NCI-H2227 treated with DMSO at 0.1 percent for 48 hours (cell line): Measurements from ENCODE around the gene CYP21A2.
A peak's percentile ranks its signal among the peaks of the same experiment; 100 is the strongest.
"Not testable (repeated sequence)": the region's sequence is repeated elsewhere in the genome, so short reads cannot be mapped to it uniquely, and the experiment has no call there.

ENCODE experiments used
- DNase-seq: peaks from one replicate; lab custom pipeline; 2025; lab: John Stamatoyannopoulos, UW

Gene CYP21A2

DNA sequence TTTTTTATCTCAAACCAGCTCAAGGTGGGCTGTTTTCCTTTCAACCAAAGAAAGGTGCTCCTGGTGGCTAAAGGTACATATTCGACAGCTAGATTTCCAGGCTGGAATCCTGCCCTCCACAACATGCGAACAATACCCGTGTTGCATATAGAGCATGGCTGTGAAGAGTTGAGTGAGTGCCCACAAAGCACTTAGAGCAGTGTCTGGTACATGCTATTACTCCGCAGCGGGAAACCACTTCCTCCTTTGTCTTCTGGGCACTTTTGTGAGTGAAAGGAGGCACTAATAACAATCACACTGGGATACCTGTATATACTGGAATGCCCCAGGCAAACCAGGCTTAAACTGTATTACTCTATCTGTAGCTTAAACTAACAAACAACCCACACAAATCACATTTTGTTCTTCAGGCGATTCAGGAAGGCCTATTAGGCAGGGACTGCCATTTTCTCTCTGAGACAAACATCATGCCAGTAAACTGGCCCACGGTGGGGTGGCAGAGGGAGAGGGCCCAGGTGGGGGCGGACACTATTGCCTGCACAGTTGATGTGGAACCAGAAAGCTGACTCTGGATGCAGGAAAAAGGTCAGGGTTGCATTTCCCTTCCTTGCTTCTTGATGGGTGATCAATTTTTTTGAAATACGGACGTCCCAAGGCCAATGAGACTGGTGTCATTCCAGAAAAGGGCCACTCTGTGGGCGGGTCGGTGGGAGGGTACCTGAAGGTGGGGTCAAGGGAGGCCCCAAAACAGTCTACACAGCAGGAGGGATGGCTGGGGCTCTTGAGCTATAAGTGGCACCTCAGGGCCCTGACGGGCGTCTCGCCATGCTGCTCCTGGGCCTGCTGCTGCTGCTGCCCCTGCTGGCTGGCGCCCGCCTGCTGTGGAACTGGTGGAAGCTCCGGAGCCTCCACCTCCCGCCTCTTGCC, at the start of gene CYP21A2:
CYP21A2 (plus strand) TSS at position 818 of the 927 bp plus-strand sequence; CDS start at position 826, 8 bp downstream.
- DNase-seq: peak; percentile 2

DNA sequence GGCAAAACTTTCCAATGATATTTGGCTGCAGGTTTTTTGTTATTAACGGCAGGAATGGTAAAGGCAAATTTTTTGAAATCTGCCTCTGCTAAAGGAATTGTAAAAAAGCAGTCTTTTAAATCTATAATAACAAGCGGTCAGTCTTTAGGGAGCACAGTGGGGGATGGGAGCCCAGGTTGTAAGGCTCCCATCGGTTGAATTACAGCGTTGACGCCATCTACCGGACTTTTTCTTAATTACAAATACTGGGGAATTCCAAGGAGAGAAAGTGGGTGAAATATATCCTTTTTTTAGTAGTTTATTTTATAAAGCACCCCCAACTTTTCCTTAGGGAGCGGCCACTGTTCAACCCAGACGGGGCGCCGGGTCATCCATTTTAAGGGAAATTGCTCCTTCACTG, 48.9 kb upstream of the CYP21A2 start:
- not testable (repeated sequence) for DNase-seq

DNA sequence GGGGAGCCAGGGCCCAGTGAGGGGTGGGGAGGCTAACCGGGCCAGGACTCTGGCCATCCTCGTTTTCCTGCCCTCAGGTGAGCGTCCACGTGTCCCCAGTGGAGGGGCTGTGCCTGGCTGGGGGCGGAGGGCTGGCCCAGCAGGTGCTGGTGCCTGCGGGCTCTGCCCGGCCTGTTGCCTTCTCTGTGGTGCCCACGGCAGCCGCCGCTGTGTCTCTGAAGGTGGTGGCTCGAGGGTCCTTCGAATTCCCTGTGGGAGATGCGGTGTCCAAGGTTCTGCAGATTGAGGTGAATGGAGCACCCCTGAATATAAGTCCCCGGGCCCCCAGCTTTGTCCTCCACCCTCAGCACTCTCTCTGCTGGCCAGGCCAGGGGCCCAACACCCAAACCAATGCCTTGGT, 43.8 kb upstream of the CYP21A2 start:
- not testable (repeated sequence) for DNase-seq

DNA sequence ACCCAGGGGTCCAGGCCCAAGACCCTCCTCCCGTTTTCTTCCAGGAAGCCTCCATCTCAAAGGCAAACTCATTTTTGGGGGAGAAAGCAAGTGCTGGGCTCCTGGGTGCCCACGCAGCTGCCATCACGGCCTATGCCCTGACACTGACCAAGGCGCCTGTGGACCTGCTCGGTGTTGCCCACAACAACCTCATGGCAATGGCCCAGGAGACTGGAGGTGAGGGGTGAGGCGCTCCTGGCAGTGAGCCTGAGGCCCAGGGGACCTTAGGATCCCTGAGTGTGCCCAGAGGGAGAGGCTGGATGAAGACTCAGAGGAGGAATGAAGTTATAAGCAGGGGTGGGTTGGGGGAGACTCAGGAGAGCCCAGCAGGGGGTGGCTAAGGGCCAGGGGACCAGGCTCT, 41.8 kb upstream of the CYP21A2 start:
- DNase-seq: not testable (repeated sequence)

DNA sequence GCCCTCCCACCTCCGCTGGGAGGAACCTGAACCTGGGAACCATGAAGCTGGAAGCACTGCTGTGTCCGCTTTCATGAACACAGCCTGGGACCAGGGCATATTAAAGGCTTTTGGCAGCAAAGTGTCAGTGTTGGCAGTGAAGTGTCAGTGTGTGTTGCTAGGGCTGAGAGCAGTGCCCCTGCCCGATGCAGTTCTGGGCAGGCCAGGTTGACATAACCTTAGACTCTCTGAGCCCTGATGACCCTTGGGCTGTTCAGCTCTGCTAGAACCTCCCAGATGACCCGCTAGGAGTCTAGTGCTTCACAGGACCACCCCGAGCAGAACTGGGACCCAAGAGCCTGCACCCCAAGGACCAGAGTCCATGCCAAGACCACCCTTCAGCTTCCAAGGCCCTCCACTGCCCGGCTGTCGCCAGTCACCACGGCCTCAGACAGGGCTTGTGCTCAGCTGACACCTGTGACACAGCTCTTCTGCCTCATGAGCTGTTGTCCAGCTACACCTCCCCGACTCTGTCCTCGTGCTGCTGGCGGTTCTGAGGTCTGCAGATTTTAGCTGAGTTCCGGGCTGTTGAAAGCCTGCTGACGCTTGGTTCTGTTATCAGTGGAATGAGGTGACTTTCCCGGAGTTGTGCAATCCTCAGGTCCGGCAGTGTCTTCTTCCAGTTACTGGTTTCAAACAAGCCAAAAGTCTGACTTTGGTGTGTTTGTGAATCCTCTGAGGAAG, 35.5 kb upstream of the CYP21A2 start:
- DNase-seq: not testable (repeated sequence)

DNA sequence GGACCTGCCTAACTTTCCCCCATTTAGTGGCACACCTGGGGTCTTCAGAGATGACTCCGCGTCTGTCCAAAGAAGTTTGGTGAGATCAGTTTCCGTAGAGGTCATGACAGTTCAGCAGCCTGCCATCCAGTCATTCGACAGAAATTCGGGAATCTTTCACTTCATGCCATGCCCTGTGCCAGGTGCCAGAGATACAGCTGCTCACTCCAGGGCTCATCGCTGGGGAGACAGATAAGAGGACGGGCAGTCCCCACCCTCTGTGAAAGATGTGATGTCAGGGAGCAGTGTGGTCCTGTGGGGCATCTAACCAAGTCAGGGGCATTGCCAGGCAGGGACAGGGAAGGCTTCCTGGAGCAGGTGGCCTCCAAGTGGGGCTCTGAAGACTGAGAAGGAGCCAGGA, 34.9 kb upstream of the CYP21A2 start:
- not testable (repeated sequence) for DNase-seq

DNA sequence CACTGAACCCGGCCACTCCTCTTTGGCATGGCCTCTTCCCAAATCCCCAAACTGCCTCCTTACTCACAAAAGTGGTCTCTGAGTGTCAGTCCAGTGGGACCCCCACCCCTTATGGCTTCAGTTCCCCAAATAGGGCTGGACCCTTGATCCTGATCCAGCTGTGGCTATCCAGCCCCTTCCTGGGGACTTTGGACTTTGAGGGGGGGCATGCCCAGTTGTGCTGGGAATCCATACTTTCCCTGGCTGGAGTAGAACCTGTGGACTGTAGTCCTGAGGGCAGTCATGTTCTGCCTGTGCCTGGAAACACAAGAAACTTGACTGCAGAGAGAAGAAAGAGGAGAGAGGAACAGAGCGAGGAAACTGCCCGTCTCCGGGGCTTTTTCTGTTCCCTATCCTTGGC, 33.8 kb upstream of the CYP21A2 start:
- DNase-seq: not testable (repeated sequence)

DNA sequence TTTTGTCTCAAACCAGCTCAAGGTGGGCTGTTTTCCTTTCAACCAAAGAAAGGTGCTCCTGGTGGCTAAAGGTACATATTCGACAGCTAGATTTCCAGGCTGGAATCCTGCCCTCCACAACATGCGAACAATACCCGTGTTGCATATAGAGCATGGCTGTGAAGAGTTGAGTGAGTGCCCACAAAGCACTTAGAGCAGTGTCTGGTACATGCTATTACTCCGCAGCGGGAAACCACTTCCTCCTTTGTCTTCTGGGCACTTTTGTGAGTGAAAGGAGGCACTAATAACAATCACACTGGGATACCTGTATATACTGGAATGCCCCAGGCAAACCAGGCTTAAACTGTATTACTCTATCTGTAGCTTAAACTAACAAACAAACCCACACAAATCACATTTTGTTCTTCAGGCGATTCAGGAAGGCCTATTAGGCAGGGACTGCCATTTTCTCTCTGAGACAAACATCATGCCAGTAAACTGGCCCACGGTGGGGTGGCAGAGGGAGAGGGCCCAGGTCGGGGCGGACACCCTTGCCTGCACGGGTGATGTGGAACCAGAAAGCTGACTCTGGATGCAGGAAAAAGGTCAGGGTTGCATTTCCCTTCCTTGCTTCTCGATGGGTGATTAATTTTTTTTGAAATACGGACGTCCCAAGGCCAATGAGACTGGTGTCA, 33.2 kb upstream of the CYP21A2 start:
- not testable (repeated sequence) for DNase-seq

DNA sequence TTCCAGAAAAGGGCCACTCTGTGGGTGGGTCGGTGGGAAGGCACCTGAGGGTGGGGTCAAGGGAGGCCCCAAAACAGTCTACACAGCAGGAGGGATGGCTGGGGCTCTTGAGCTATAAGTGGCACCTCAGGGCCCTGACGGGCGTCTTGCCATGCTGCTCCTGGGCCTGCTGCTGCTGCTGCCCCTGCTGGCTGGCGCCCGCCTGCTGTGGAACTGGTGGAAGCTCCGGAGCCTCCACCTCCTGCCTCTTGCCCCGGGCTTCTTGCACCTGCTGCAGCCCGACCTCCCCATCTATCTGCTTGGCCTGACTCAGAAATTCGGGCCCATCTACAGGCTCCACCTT, 32.7 kb upstream of the CYP21A2 start:
- DNase-seq: not testable (repeated sequence)

DNA sequence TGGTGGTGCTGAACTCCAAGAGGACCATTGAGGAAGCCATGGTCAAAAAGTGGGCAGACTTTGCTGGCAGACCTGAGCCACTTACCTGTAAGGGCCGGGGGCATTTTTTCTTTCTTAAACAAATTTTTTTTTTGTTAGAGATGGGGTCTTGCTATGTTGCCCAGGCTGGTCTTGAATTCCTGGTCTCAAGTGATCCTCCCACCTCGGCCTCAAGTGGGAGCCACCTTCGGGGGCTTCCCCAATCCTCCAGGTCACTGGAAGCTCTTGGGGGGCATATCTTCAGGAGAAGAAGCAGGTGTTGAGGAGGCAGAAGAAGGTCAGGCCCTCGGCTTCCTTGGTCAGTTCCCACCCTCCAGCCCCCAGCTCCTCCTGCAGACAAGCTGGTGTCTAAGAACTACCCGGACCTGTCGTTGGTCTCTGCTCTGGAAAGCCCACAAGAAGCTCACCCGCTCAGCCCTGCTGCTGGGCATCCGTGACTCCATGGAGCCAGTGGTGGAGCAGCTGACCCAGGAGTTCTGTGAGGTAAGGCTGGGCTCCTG, 32.2 kb upstream of the CYP21A2 start:
- DNase-seq: not testable (repeated sequence)

DNA sequence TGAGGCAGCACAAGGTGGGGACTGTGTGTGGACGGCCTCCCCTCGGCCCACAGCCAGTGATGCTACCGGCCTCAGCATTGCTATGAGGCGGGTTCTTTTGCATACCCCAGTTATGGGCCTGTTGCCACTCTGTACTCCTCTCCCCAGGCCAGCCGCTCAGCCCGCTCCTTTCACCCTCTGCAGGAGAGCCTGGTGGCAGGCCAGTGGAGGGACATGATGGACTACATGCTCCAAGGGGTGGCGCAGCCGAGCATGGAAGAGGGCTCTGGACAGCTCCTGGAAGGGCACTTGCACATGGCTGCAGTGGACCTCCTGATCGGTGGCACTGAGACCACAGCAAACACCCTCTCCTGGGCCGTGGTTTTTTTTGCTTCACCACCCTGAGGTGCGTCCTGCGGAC, 31.1 kb upstream of the CYP21A2 start:
- DNase-seq: not testable (repeated sequence)

DNA sequence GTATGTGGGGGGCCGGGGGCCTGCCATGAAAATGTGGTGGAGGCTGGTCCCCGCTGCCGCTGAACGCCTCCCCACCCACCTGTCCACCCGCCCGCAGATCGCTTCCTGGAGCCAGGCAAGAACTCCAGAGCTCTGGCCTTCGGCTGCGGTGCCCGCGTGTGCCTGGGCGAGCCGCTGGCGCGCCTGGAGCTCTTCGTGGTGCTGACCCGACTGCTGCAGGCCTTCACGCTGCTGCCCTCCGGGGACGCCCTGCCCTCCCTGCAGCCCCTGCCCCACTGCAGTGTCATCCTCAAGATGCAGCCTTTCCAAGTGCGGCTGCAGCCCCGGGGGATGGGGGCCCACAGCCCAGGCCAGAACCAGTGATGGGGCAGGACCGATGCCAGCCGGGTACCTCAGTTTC, 30.2 kb upstream of the CYP21A2 start:
- DNase-seq: not testable (repeated sequence)

DNA sequence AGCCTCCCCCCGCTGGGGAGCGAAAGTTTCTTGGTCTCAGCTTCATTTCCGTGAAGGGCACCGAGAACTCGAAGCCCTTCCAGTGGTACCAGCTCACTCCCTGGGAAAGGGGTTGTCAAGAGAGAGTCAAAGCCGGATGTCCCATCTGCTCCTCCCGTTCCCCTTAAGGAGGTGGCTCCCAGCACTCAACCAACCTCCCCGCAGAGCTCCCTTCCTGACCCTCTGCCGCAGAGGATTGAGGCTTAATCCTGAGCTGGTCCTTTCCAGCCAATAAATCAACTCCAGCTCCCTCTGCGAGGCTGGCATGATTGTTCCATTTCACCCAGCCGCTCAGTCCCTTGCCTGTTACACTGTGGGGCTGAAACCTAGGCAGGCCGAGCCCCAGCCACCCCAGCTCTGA, 29.6 kb upstream of the CYP21A2 start:
- DNase-seq: not testable (repeated sequence)

DNA sequence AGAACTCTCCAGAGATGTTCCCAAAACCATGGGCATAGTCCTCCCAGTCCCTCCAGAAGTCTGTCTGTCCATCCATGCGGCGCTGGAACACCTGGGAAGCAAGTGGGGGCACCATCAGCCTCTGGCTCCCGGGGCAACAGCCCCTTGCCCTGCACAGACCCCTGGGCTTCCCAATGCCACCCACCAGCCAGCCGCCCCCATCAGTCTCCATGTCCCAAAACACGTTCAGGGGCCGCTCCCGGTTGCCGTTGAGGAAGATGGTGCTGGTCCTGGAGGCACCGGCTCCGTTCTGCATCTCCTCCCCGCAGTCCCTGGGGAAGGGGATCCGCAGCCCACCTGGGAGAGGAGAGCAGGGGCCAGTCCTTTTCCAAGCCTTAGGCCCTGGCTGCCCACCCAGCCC, 28.7 kb upstream of the CYP21A2 start:
- not testable (repeated sequence) for DNase-seq

DNA sequence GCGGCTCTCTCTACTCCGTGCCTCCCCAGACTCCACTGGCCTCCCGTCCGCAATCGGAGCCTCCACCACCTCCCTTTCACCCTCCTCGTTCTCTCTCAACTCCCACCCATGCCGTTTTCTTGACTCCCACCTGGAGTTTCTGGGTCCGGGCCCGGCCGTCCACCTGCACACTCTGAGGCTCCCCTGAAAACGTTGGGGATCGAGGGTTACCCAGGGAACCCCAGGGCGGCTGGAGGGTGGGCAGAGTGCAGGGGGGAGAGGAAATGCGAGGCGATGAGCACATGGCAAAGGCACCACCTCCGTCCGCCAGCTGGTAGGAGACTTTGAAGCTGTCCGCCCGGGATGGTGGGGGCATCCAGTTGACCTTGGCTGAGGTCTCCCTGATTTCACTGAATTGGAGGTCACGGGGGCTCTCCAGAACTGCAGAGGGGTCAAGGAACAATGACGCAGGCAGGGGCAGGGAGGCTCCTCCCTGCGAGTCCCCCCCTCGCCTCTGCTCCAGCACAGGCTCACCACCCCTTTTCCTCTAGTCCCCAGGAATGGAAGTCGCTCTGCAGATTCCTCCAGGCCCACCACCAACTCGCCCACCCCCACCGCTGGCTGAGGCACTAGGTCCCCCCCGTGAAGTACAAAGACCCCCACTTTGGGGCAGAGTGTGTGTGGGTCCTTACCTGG, 27.2 kb upstream of the CYP21A2 start:
- not testable (repeated sequence) for DNase-seq

DNA sequence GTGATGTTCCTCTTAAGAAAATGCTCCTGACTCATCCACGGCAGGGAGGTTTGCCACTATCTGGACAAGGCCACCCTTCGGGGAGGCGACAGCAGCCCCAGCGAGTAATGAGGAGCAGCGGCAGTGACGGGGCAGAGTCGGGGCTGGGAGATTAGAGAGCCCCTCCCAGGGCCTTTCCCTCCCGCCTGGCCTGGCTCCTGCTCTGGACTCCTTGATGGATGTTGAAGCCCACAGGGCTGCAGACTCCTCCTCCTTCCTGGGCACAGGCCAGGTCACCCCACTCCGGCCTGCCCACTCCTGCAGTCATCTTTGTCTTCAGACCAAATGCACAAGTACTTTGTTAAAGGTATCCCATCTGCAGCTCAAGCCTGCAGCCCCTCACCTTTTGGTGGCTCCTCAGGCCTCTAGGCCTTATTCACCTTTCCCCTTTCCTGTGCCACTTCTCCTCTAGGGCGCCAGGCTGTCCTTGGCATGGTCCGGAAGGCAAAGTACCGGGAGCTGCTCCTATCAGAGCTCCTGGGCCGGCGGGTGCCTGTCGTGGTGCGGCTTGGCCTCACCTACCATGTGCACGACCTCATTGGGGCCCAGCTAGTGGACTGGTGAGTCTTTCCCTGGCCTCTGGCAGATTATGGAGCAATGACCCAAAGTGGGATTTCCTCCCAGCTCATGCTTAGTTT, 25.1 kb upstream of the CYP21A2 start:
- DNase-seq: not testable (repeated sequence)

DNA sequence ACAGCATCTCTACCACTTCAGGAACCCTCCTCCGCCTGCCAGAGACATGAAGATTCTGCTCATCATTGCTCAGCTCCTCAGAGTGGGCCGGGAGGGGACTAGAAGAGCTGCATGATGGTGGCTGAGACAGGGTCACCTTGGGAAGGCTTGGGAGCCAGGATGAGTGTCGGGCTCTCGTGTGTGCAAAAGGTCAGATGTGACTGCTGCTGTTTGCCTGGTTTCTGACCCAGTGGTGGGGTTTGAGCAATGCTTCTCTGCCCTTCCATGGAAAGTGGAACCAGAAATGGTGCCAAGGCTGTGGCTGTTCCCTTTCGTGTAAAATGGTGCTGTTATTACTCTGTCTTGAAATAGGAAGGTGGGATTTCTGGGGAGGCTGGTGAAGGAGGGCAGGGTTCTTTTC, 24.5 kb upstream of the CYP21A2 start:
- DNase-seq: not testable (repeated sequence)

DNA sequence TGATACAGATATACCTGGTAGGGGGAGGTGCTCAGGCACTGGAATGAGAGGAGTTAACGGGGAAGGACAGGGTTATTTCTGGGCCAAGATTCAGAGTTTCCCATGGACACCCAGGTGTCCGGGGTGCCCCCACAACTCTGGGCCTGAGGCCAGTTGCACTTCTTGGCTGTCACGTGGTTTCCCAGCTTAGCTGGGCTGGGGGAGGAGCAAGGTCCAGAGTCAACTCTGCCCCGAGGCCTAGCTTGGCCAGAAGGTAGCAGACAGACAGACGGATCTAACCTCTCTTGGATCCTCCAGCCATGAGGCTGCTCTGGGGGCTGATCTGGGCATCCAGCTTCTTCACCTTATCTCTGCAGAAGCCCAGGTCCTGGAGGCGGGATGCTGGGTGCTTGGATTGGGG, 23.7 kb upstream of the CYP21A2 start, which contains the start of gene C4B:
C4B (plus strand) TSS at position 249 of the 400 bp plus-strand sequence; CDS start at position 300, 51 bp downstream.
- not testable (repeated sequence) for DNase-seq

DNA sequence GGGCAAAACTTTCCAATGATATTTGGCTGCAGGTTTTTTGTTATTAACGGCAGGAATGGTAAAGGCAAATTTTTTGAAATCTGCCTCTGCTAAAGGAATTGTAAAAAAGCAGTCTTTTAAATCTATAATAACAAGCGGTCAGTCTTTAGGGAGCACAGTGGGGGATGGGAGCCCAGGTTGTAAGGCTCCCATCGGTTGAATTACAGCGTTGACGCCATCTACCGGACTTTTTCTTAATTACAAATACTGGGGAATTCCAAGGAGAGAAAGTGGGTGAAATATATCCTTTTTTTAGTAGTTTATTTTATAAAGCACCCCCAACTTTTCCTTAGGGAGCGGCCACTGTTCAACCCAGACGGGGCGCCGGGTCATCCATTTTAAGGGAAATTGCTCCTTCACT, 16.1 kb upstream of the CYP21A2 start:
- not testable (repeated sequence) for DNase-seq

DNA sequence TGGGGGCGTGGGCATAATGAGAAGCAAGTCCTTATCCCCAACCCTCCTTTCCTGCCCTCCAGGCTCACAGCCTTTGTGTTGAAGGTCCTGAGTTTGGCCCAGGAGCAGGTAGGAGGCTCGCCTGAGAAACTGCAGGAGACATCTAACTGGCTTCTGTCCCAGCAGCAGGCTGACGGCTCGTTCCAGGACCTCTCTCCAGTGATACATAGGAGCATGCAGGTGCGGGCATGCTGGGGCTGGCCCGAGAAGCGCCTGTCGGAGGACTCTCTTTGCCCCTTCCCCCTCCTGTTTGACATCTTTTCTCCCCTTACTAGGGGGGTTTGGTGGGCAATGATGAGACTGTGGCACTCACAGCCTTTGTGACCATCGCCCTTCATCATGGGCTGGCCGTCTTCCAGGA, 9.6 kb upstream of the CYP21A2 start:
- not testable (repeated sequence) for DNase-seq

DNA sequence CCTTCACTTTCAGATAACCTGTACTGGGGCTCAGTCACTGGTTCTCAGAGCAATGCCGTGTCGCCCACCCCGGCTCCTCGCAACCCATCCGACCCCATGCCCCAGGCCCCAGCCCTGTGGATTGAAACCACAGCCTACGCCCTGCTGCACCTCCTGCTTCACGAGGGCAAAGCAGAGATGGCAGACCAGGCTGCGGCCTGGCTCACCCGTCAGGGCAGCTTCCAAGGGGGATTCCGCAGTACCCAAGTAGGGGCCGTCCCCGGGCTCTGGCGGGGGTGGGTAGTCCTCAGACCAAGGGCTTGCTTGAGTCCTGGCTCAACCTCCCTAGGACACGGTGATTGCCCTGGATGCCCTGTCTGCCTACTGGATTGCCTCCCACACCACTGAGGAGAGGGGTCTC, 8.7 kb upstream of the CYP21A2 start:
- not testable (repeated sequence) for DNase-seq
